GM12878 (cell line): ENCODE measurements around the gene PLCXD1. TPM values are rescaled to one million over a fixed set of nuclear protein-coding genes. Genes with fewer than 3 reads are reported as not detected.

Experiments used
- ATAC-seq: fragments of 200-7000 bp; cut with Tn5 transposase; 3 replicates; pipeline ENCODE4 v1.9.1; 2020; ENCODE audit warnings: mild to moderate bottlenecking, moderate library complexity
- BruUV-seq: library from RNA; stranded (reverse); fragments of 400-500 nt; replicated peaks from 2 replicates; lab custom pipeline; 2021; lab: Mats Ljungman, UMichigan
- CTCF ChIA-PET: fragments of 300-600 bp; sonication (Branson Sonifier 250); formaldehyde crosslinking; extraction: SDS; loops from one replicate; lab custom pipeline; 2021; ENCODE audit warnings: inconsistent platforms; lab: Yijun Ruan, JAX
- POLR2A ChIA-PET: fragments of 350-600 bp; formaldehyde crosslinking; extraction: SDS; loops from one replicate; lab custom pipeline; 2021; ENCODE audit warnings: inconsistent platforms; lab: Charles Lee
- RAD21 ChIA-PET: fragments of 300-600 bp; sonication (Branson Sonifier 250); formaldehyde crosslinking; loops from one replicate; lab custom pipeline; 2023; ENCODE audit warnings: antibody characterized with exemption; ENCODE audit not compliant: unreplicated experiment; lab: Charles Lee
- SMC1A ChIA-PET: fragments of 300-600 bp; sonication (Branson Sonifier 250); formaldehyde crosslinking; loops from one replicate; lab custom pipeline; 2023; ENCODE audit not compliant: unreplicated experiment, uncharacterized antibody; lab: Charles Lee
- DNase-seq: peaks from one replicate; pipeline ENCODE4 v3.0.0-alpha.2; 2011; ENCODE audit warnings: low read depth, low spot score
- FAIRE-seq: peaks from 3 replicates; lab custom pipeline; 2011; peaks lifted over from hg19 to GRCh38; lab: Jason Lieb, UNC
- H2AFZ ChIP-seq: 2 replicates; pipeline ENCODE4 v1.6.0; 2011; ENCODE audit warnings: low read depth, low read length, control low read depth; ENCODE audit not compliant: control insufficient read depth
- H3K27ac ChIP-seq: 2 replicates; pipeline ENCODE4 v1.5.1; 2011; ENCODE audit warnings: control low read depth; ENCODE audit not compliant: control insufficient read depth, insufficient read depth
- H3K27me3 ChIP-seq, 2 experiments: replicated peaks in 1 of 2; 2 replicates each; pipeline versions ENCODE4 v1.6.0 to v1.6.1; 2011; ENCODE audit warnings: low read length in 1 of 2; ENCODE audit not compliant: control insufficient read depth in 2 of 2, insufficient read depth in 2 of 2
- H3K36me3 ChIP-seq, 2 experiments: 2 replicates each; pipeline ENCODE4 v1.5.1; 2011; ENCODE audit warnings: low read length in 1 of 2; ENCODE audit not compliant: control insufficient read depth in 2 of 2, insufficient read depth in 2 of 2
- H3K4me1 ChIP-seq: 2 replicates; pipeline ENCODE4 v1.6.1; 2011; ENCODE audit warnings: mild to moderate bottlenecking, low read length, moderate library complexity, mixed read lengths; ENCODE audit not compliant: control insufficient read depth, insufficient read depth
- H3K4me2 ChIP-seq: 2 replicates; pipeline ENCODE4 v1.6.0; 2011; ENCODE audit warnings: control low read depth; ENCODE audit not compliant: control insufficient read depth, insufficient read depth
- H3K4me3 ChIP-seq: fragments of 200-600 bp; sonication (generic); 2 replicates; pipeline ENCODE4 v1.5.1; 2016
- H3K79me2 ChIP-seq: 2 replicates; pipeline ENCODE4 v1.6.0; 2011; ENCODE audit warnings: low read length; ENCODE audit not compliant: control insufficient read depth, insufficient read depth
- H3K9ac ChIP-seq: 2 replicates; pipeline ENCODE4 v1.8.0; 2011; ENCODE audit warnings: low read length, control low read depth, mixed read lengths; ENCODE audit not compliant: control insufficient read depth, insufficient read depth
- H3K9me3 ChIP-seq: replicated peaks from 3 replicates; pipeline ENCODE4 v1.5.1; 2011; ENCODE audit warnings: mild to moderate bottlenecking, low read length; ENCODE audit not compliant: control insufficient read depth, insufficient read depth
- H4K20me1 ChIP-seq: 2 replicates; pipeline ENCODE4 v1.6.0; 2011; ENCODE audit not compliant: control insufficient read depth, insufficient read depth
- CHD1 ChIP-seq: IDR thresholded peaks from 2 replicates; pipeline ENCODE4 v1.6.1; 2012; ENCODE audit warnings: low read depth, low read length, improper control_type of control experiment
- CHD2 ChIP-seq: IDR thresholded peaks from 2 replicates; pipeline ENCODE4 v1.6.1; 2011; ENCODE audit warnings: low read depth, low read length, improper control_type of control experiment, borderline replicate concordance
- CHD4 ChIP-seq: fragments of 200-600 bp; sonication (generic); IDR thresholded peaks from 2 replicates; pipeline ENCODE4 v1.6.1; 2016; ENCODE audit warnings: mild to moderate bottlenecking
- E2F8 ChIP-seq: fragments of 450-650 bp; IDR thresholded peaks from 2 replicates; pipeline ENCODE4 v1.6.1; 2018; ENCODE audit warnings: mild to moderate bottlenecking, low read depth, moderate library complexity; ENCODE audit not compliant: partially characterized antibody
- FOXM1 ChIP-seq: IDR thresholded peaks from 2 replicates; pipeline ENCODE4 v1.6.1; 2012; ENCODE audit warnings: low read depth, mild to moderate bottlenecking, inconsistent platforms, low read length, moderate library complexity
- MXI1 ChIP-seq: fragments of 150-350 bp; IDR thresholded peaks from 2 replicates; pipeline ENCODE4 v1.6.1; 2011; ENCODE audit warnings: low read depth, mild to moderate bottlenecking, inconsistent platforms, low read length, improper control_type of control experiment
- NFIC ChIP-seq: IDR thresholded peaks from 2 replicates; pipeline ENCODE4 v1.6.1; 2012; ENCODE audit warnings: low read depth, mild to moderate bottlenecking, inconsistent platforms, low read length, moderate library complexity
- SMC3 ChIP-seq: IDR thresholded peaks from 2 replicates; pipeline ENCODE4 v1.6.1; 2011; ENCODE audit warnings: low read length, improper control_type of control experiment, borderline replicate concordance
- SPI1 ChIP-seq: IDR thresholded peaks from 2 replicates; pipeline ENCODE4 v1.6.1; 2011; ENCODE audit warnings: low read depth, mild to moderate bottlenecking, low read length, moderate library complexity, borderline replicate concordance; ENCODE audit not compliant: insufficient read depth
- STAT1 ChIP-seq: fragments of 450-650 bp; conservative IDR thresholded peaks from 2 replicates; pipeline ENCODE4 v1.6.1; 2014; ENCODE audit warnings: antibody characterized with exemption, mild to moderate bottlenecking
- ZBTB33 ChIP-seq: fragments of 450-650 bp; IDR thresholded peaks from 2 replicates; pipeline ENCODE4 v1.6.1; 2017; ENCODE audit warnings: mild to moderate bottlenecking
- ZNF592 ChIP-seq: fragments of 450-650 bp; IDR thresholded peaks from 2 replicates; pipeline ENCODE4 v1.6.1; 2017; ENCODE audit warnings: mild to moderate bottlenecking, moderate library complexity
- WGBS: methylation state at CpG from one replicate; pipeline ENCODE4 v1.1.6; 2016; ENCODE audit warnings: low lambda C conversion rate; ENCODE audit not compliant: insufficient replicate concordance, insufficient coverage; ENCODE audit errors: missing lambda C conversion rate; 5-methylcytosine and 5-hydroxymethylcytosine counted together
- in situ Hi-C: fragments of 300-500 bp; cut with MboI; formaldehyde crosslinking; loops from 9 replicates; pipeline ENCODE4 v1.14.3; 2018; ENCODE audit warnings: mixed read lengths
- intact Hi-C: fragments of 100-400 bp; cut with micrococcal nuclease; formaldehyde crosslinking; loops from one replicate; pipeline ENCODE4 v1.14.2; 2022; ENCODE audit not compliant: unreplicated experiment
- polyA plus RNA-seq, 11 experiments: library from polyadenylated mRNA; depleted of rRNA in 4 of 11; unstranded in 6 of 11; stranded (reverse) in 5 of 11; fragments of >200 nt; fragmentation: Nextera tagmentation in 4 of 11; fragmentation: Illumina TruSeq in 1 of 11; extraction: Ambion mirVana in 4 of 11; extraction: Trizol in 1 of 11; gene quantifications; 1 replicate in 1 of 11; 2 replicates in 10 of 11; pipeline versions ENCODE4 v1.2.1 to v1.2.3, GENCODE V29; 2011 to 2016; ENCODE audit warnings: inconsistent platforms in 2 of 11, missing spikeins in 2 of 11, low read depth in 1 of 11
- total RNA-seq, 4 experiments: library from RNA; depleted of rRNA in 3 of 4; stranded (reverse); fragments of >200 nt in 3 of 4; fragmentation: Illumina TruSeq in 1 of 4; extraction: Trizol in 1 of 4; gene quantifications; 2 replicates each; pipeline versions ENCODE4 v1.2.1 to v1.2.3, GENCODE V29; 2013 to 2021

The PLCXD1 gene
- total and polyA plus RNA-seq, 10 of the 15 experiments (the other 5 are each of a cell fraction or from before 2014, with no cell fraction given), result 2.4 to 49.7 (median 18.0) TPM

- Histone ChIP-seq H3K4me3 (no peak overlapping the region), H3K4me1 (no peaks in the 10 kb centered on the region), H2AFZ (no peak overlapping the region), H3K27me3 (no peaks in the 10 kb centered on the region), H3K9me3 (no peaks in the 10 kb centered on the region; the same call in 2 of the 3 replicates), H3K36me3 (no peaks in the 10 kb centered on the region), H3K9ac (no peak overlapping the region), H4K20me1 (no peaks in the 10 kb centered on the region), H3K27ac (no peak overlapping the region), H3K79me2 (no peaks in the 10 kb centered on the region), H3K4me2 (no peak overlapping the region)
- DNase-seq (no peak), FAIRE-seq (no peak), ATAC-seq (no peak)
- ChIA-PET RAD21 (no interaction called here), POLR2A (no interaction called here), CTCF (no interaction called here), SMC1A (no interaction called here)
- intact Hi-C loops (no loop called here), in situ Hi-C loops (no loop called here)
- no TSS peak for BruUV-seq
- 81% methylated on average over 21 of the region's 21 CpGs for WGBS
- no peak for TF ChIP-seq ZBTB33
- no peak for TF ChIP-seq NFIC
- no peak for TF ChIP-seq CHD4
- TF ChIP-seq FOXM1, result no peak
- no peak for TF ChIP-seq MXI1
- TF ChIP-seq SMC3, result no peak
- TF ChIP-seq ZNF592, result no peak
- no peak for TF ChIP-seq STAT1
- TF ChIP-seq CHD1, result no peak
- no peak for TF ChIP-seq CHD2
- TF ChIP-seq E2F8, result no peak
- TF ChIP-seq SPI1, result no peak
Measured at GRCh38 chrX:259692-260355, 21.4 kb upstream of the PLCXD1 start.
